GM21529 (cell line): ENCODE results near the gene VAT1.
"Not testable (repeated sequence)": the region's sequence is repeated elsewhere in the genome, so short reads cannot be mapped to it uniquely, and the experiment has no call there.

ENCODE experiments used
- ATAC-seq: cut with Tn5 transposase; IDR thresholded peaks from one replicate; pipeline ENCODE4 v1.9.1; 2021; ENCODE audit not compliant: unreplicated experiment

VAT1 gene

DNA sequence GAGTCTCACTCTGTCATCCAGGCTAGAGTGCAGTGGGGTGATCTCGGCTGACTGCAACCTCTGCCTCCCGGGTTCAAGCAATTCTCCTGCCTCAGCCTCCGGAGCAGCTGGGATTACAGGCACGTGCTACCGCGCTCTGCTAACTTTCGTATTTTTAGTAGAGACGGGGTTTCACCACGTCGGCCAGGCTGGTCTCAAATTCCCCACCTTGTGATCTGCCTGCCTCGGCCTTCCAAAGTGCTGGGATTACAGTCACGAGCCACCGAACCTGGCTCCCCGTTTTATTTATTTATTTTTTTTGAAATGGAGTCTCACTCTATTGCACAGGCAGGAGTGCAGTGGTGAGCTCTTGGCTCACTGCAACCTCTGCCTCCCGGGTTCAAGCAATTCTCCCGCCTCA, 46.5 kb downstream of the VAT1 start:
- ATAC-seq: not testable (repeated sequence)

DNA sequence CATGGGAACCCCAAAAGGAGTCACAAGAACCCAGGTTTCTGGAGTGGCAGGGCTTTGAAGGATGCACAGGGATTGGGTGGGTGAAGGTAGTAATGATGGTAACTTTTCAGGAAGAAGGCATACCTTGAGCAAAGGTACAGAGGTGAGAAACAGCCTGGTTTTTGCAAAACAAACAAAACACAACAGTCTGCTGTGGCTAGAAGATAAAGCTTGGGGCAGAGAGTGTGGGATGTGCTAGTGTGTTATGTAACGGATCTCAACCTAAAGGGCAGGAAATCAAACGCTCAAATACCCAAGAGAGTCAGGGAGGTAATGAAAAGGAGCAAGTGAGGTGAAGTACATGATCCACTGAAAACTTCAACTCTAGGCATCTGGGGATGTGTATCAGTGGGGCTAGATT, 46.9 kb downstream of the VAT1 start:
- no peak for ATAC-seq

DNA sequence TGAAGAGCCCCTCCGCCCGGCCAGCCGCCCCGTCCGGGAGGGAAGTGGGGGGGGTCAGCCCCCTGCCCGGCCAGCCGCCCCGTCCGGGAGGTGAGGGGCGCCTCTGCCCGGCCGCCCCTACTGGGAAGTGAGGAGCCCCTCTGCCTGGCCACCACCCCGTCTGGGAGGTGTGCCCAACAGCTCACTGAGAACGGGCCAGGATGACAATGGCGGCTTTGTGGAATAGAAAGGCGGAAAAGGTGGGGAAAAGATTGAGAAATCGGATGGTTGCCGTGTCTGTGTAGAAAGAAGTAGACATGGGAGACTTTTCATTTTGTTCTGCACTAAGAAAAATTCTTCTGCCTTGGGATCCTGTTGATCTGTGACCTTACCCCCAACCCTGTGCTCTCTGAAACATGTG, 48.9 kb downstream of the VAT1 start:
- not testable (repeated sequence) for ATAC-seq

DNA sequence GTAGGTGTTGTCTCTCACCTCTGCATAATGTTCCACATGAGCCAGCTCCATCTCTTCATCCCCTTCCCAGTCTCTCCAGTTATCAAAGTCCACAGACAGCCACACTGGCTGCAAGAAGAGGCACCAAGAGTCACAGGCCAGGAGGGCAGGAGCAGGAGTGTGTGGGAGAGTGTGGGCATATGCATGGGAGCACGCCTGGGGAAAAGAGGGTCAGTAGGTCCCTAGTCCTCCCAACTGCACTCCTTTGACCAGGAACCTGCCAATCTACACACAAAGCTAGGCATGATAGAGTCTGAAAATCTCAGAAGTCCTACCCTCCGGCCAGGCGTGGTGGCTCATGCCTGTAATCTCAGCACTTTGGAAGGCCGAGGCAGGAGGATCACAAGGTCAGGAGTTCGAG, 50.6 kb downstream of the VAT1 start:
- no peak for ATAC-seq

DNA sequence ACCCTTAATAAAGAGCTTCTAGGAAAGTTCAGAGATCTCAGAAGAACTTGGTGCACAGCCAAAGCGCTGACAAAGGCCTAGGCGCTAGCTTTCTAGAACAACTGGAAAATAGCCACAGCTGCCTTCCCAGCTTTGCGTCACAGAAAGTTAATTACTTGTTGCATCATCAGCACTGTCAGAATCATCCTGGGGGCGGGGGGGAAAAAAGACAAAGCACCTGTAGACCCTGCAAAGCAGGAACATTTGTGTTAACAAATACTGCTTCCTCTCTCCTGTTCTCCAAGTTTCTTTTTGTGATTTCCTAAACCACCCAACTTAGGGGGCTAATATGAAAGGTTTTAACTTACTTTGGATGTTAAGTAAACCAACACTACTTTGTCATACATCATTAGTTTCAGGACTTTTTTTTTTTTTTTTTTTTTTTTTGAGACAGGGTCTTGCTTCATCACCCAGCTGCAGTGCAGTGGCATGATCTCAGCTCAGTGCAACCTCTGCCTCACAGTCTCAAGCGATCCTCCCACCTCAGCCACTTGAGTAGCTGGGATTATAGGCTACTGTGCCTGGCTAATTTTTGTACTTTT, 53.1 kb downstream of the VAT1 start:
- no peak for ATAC-seq

DNA sequence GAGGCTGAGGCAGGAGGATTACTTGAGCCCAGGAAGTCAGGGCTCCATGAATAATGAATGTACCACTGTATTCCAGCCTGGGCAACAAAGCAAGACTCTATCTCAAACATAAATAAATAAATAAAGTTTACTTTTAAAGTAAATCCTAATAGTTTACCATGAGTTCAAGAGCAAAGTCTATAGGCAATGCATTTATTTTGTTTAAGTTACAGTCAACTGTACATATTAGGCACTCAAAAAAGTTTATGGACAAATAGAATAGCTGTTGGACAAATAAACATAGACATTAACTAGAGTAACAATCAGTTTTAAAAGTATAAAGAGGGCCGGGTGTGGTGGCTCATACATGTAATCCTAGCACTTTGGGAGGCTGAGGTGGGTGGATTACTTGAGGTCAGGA, 54.3 kb downstream of the VAT1 start:
- no peak for ATAC-seq
